ENCODE results near the gene BRCA1.
"Not testable (repeated sequence)": the region's sequence is repeated elsewhere in the genome, so short reads cannot be mapped to it uniquely, and the experiment has no call there.

The BRCA1 gene

DNA sequence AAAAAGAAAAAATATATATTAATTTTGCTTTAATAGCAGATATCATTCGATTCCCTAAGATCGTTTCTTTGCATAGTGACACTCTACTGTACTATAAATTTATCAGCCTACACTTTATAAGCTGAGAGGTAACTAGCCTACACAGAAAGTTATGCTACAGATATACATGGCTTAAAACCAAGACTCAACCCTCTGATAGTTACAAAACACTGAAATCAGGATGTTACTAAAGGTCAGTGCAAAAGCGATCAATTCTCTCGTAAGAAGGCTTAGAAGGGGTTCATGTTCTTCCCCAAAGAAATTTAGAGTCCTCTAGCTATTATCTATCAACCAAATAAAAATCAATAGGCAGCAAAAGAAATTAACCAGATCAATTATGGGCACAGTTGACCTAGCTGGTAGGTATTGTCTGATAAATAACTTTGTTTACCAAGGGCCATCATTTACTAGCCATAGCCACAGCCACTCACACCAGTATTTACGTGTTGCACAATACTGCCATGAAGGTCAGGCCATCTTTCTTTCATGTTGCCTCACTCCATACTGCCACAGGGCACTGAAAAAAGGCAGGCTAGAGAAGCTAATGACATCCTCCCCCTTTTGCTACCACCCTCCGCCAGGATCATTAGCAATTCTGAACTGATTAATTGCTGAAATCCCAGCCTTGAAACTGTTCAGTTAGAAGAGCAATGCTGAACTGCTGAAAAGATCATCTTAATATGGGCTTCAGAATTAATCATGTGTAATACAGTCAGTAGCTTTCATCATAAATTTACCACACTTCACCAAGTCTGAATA, 56.4 kb downstream of the BRCA1 start:
- DNase-seq = no peak

- DNase-seq = no peak
Observed at GRCh38 chr17:43062984-43063638, 62.1 kb downstream of the BRCA1 start.

DNA sequence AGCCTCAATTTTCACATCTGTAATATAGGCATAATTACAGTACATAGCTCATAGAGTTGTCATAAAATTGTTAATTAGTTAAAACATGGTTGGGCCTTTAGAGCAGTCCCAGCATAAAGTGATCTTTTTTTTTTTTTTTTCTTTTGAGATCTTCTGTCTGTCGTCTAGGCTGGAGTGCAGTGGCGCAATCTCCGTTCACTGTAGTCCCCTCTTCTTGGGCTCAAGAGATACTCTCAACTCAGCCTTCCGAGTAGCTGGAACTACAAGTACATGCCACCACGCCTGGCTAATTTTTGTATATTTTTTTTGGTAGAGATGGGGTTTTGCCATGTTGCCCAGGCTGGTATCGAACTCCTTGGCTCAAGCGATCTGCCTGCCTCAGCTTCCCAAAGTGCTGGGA, 69.1 kb downstream of the BRCA1 start:
- no peak for DNase-seq

DNA sequence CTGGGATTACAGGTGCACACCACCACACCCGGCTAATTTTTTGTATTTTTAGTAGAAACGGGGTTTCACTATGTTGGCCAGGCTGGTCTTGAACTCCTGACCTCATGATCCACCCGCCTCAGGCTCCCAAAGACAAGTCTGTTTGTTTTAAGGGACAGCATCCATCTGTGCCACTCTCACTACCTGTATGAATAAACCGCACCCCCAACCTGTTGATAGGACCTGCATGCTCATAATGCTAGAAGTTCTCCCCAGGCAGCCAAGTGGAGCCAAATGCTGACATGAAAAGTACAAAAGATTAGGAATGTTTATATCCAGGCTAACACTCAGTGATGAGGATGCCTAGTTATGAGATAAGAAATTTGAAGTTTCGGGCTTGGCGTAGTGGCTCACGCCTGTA, 72.2 kb downstream of the BRCA1 start:
- DNase-seq = not testable (repeated sequence)

DNA sequence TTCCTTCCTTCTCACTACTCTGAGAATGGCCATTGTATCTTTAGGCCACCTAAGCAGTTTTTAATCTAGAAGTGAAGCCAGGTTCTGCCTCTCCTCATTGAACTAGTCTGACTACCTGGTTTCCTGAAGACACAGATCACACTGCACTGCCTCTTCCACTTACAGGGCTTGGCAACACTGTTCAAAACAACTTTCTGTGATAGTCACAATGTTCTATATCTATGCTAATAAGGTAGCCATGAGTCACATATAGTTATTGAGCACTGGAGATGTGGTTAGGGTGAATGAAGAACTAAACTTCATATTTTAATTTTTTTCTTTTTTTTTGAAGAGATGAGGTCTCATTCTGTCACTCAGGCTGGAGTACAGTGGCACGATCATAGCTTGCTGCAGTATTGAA, 73.2 kb downstream of the BRCA1 start:
- DNase-seq = no peak

DNA sequence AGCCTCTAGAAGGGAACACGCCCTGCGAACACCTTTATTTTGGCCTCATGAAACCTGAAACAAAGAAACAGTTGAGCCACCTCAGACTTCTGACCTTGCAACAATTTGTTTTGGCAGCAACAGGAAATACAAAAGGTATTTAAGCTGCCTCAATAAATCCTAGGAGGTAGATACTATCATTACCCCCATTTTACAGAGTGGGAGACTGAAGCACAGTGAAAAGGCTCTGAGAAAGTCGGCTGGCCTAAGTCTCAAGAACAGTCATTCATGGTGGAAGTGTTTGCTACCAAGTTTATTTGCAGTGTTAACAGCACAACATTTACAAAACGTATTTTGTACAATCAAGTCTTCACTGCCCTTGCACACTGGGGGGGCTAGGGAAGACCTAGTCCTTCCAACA, 81.1 kb downstream of the BRCA1 start:
- DNase-seq = no peak

- no peak for DNase-seq
Observed at GRCh38 chr17:43043307-43043706, 81.9 kb downstream of the BRCA1 start.

GRCh38 chr17:43042025-43042628, 83.0 kb downstream of the BRCA1 start:
- DNase-seq = peak; percentile 16

DNA sequence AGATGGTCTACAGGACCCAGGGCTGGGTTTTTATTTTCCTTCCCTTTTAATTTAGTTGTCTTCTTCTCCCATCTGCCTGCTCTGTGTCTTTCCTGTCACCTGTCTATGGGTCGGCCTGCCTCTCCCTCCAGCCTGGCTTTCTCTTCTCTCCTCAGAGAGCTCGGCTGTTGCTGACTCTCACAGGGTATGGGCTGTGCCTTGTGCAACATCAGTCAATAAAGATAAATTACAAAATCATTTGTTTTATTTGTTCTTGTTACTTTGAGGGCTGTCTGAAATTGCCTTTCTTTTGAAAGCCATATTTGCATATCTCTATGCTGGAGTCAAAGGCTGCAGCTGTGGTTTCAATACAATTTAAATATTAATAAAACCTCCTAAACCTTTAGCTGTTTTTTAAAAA, 84.5 kb downstream of the BRCA1 start:
- DNase-seq = no peak

DNA sequence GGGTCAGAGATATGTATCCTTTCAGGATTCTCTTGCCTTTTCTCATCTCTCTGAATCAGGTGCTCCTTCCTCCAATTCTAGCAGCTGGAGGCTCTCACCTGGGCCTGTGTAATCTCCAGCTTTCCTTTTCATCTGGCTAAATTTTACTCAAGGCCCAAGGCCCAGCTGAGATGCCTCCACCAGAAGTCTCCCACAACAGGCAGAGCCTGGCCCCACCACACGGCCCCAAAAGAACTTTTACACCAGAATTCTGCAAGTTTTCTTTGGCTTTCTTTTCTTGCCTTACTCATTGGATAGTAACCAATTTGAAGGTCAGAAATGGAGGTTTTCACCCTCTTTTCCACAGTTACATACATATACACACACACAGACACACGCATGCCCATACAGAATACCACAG, 85.5 kb downstream of the BRCA1 start:
- DNase-seq = no peak

GRCh38 chr17:43034894-43035293, 90.3 kb downstream of the BRCA1 start:
- DNase-seq = no peak

DNA sequence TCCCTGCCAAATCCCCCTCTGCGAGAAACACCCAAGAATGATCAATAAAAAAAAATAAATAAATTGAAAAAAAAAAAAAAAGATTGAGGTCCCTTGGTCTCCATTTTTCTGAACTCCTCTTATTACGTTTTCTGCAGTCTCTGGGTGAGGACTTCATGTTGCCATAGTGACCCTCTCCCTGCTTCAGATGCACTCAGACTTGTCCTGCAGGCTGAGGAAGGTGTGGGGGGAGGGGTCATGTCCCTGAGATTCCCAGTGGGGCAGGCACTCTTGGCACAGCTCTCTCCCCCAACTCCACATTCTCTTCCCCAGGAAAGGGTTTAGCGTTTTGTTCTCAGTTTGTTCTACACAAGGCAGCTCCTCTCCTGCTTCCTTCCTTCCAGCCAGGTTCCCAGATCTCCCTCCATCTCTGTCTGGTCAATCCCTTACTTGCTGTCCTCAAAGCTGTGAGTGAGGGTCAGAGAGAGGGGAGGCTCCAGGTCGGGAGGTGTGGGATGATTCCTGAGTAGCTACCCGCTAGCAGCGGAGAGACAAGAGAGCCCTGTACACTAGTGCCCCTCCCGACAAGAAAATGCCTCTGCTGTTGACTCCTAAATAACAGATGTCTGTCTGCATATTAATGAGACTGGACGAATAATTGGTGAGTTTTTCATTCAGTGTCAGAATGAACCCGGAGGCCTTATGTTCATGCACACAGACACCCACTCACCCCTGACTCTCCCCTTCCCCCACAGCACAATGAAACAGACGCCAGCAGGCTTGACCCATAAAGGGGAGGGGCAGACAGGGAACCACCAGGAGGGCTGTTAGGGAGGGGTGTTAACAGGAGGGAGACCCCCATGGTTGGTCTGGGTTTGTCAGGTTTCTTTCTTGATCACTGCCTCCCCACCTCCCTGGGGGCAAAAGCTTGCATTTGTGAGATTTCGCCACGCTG, 90.9 kb downstream of the BRCA1 start:
- no peak for DNase-seq

- no peak for DNase-seq
Observed at GRCh38 chr17:43031666-43032065, 93.5 kb downstream of the BRCA1 start.

- DNase-seq = no peak
Observed at GRCh38 chr17:43030137-43030767, 94.9 kb downstream of the BRCA1 start.

GRCh38 chr17:43028221-43028861, 96.8 kb downstream of the BRCA1 start:
- DNase-seq = no peak

- DNase-seq = no peak
Observed at GRCh38 chr17:43027091-43028032, 97.8 kb downstream of the BRCA1 start.

DNA sequence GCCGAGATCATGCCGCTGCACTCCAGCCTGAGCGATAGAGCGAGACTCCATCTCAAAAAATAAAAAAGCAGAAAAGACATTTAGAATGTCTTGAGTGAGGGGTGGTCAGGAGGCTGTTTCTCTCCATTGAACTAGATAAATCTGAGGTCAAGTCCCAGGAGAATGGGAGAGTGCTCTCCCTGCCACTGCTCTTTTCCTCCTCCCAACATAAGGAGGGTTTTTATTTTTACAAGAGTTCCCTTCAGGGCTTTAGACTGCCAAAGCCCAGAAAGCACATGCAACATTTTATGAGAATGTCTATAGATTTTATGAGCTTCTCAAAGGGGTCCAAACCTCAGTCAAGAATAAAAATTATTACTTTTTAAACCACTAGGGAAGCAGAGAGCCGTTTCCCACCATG, 98.6 kb downstream of the BRCA1 start:
- no peak for DNase-seq

GRCh38 chr17:43025766-43026537, 99.2 kb downstream of the BRCA1 start:
- DNase-seq = no peak

DNA sequence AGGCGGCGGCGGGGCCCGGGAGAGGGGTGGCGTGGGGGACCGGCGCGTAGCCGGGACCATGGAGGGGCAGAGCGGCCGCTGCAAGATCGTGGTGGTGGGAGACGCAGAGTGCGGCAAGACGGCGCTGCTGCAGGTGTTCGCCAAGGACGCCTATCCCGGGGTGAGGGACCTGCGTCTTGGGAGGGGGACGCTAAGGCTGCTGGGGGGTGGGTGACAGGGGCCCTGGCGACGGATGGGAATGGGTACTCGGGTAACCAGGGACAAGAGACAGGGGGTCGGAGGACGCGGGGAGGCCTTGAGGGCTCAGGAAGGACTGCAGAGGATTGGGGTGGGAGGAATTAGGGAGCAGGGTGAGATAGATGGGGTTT, 99.9 kb downstream of the BRCA1 start:
- no peak for DNase-seq

Measured in EL (cell line).